Mesothelial cell of epicardium (in vitro differentiated cells): ENCODE results near the gene CD44. TPM values are rescaled to one million over a fixed set of nuclear protein-coding genes. Genes with fewer than 3 reads are reported as not detected.

Experiments
- DNase-seq, 2 experiments: peaks; one replicate each; pipeline ENCODE4 v3.0.0; 2021; ENCODE audit warnings: low spot score in 2 of 2; ENCODE audit not compliant: unreplicated experiment in 2 of 2
- H3K27ac Mint-ChIP-seq: 2 replicates; pipeline ENCODE4 v1.8.0; 2021; ENCODE audit warnings: mixed read lengths
- H3K27me3 Mint-ChIP-seq: 2 replicates; pipeline ENCODE4 v1.8.0; 2021; ENCODE audit warnings: low read depth, mixed read lengths
- H3K36me3 Mint-ChIP-seq: 2 replicates; pipeline ENCODE4 v1.8.0; 2021; ENCODE audit warnings: mixed read lengths
- H3K4me1 Mint-ChIP-seq: 2 replicates; pipeline ENCODE4 v1.8.0; 2021; ENCODE audit warnings: mixed read lengths
- H3K4me3 Mint-ChIP-seq: 2 replicates; pipeline ENCODE4 v1.8.0; 2021; ENCODE audit warnings: mild to moderate bottlenecking, moderate library complexity, mixed read lengths
- H3K9me3 Mint-ChIP-seq: 2 replicates; pipeline ENCODE4 v1.8.0; 2021; ENCODE audit warnings: mixed read lengths
- total RNA-seq: library from RNA; stranded (reverse); gene quantifications from 3 replicates; pipeline ENCODE4 v1.2.1, GENCODE V29; 2021
- TF ChIP-seq, protein P1 (sequence below): fragments of 200-600 bp; sonication (generic); IDR thresholded peaks from one replicate; pipeline ENCODE4 v1.5.0; 2021; ENCODE audit warnings: antibody characterized with exemption; ENCODE audit not compliant: unreplicated experiment

Gene CD44
- total RNA-seq, 1 donor from 2014 or later, result 1.9 TPM

DNA sequence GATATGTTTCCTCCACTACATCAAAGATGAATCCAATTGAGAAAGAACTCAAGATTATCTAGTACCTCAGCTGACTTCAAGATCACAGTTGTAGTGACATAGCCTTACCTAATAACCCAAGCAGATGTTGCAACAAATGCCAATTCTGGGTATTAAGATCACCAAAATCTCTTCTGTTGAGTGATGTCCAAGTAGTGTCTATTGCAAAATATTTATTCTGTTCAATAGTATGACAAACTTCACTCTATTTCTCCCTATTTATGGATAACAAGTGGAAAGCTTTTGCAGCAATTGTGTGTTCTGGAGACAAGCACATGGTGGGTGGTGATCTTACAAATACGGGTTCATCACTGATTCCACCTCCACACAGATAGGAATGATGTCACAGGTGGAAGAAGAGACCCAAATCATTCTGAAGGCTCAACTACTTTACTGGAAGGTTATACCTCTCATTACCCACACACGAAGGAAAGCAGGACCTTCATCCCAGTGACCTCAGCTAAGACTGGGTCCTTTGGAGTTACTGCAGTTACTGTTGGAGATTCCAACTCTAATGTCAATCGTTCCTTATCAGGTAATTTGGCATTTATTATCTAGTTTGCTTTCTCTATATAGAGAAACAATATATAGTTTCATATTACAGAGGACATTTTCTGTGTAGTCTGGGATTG is 72.0 kb downstream of the CD44 start:
- Mint-ChIP-seq H3K9me3 (peaks cover 15% of the 10 kb centered on the region), H3K27me3 (peaks cover 8% of the 10 kb centered on the region), H3K36me3 (no peaks in the 10 kb centered on the region), H3K4me3 (no peak overlapping the region), H3K27ac (no peak overlapping the region), H3K4me1 (no peaks in the 10 kb centered on the region)
- DNase-seq, result no peak
- TF ChIP-seq, protein P1, sequence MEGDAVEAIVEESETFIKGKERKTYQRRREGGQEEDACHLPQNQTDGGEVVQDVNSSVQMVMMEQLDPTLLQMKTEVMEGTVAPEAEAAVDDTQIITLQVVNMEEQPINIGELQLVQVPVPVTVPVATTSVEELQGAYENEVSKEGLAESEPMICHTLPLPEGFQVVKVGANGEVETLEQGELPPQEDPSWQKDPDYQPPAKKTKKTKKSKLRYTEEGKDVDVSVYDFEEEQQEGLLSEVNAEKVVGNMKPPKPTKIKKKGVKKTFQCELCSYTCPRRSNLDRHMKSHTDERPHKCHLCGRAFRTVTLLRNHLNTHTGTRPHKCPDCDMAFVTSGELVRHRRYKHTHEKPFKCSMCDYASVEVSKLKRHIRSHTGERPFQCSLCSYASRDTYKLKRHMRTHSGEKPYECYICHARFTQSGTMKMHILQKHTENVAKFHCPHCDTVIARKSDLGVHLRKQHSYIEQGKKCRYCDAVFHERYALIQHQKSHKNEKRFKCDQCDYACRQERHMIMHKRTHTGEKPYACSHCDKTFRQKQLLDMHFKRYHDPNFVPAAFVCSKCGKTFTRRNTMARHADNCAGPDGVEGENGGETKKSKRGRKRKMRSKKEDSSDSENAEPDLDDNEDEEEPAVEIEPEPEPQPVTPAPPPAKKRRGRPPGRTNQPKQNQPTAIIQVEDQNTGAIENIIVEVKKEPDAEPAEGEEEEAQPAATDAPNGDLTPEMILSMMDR, result no peak

DNA sequence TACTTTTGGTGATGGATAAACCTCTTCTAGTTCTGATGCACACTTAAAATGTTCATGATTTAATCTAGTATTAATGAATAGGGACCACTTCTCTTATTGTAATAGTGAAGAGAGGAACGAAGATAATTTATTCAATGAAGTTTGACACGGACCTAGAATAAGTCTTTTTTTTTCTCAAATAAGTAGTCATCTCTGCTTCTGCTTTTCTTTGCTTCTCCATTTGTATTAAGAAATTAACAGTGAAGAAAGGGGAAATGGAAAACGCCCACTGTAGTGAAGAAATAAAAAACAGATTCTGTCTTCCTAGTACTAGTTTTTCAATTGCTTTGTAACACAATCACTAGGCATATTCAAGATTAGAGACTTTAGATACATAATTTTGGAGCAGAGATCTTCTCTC is 73.0 kb downstream of the CD44 start:
- TF ChIP-seq, protein P1, result no peak
- no peaks in the 10 kb centered on the region for H3K36me3 Mint-ChIP-seq
- no peak overlapping the region for H3K4me3 Mint-ChIP-seq
- no peaks in the 10 kb centered on the region for H3K4me1 Mint-ChIP-seq
- no peak for DNase-seq
- H3K9me3 Mint-ChIP-seq, result peaks cover 15% of the 10 kb centered on the region
- H3K27ac Mint-ChIP-seq, result no peak overlapping the region
- peaks cover 6% of the 10 kb centered on the region for H3K27me3 Mint-ChIP-seq

DNA sequence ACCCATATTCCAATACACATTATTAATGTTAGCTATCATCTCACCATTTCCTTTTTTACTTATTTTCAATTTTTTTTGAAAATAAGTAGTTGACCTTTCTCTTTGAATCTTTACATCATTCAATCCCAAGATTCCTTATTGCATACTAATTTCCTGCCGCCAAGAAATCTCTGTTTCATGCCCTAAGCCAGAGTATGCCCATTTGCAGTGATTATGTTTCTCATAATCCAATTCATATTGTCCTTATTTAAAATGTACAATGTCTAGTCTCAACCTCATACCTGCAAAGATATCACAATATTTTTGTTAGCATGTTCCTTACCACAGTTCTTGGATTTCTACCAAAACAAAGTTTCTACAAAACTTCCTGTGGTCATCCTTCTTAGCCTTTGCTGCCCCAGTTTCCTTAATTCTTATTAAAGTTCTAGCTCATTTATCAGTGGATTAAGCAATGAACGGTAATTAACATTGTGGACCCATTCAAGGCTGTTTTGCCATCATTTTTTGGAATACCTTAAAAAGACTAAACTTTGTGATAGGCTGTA is 75.3 kb downstream of the CD44 start:
- TF ChIP-seq, protein P1, result no peak
- no peak overlapping the region for H3K4me3 Mint-ChIP-seq
- peaks cover 15% of the 10 kb centered on the region for H3K9me3 Mint-ChIP-seq
- no peaks in the 10 kb centered on the region for H3K36me3 Mint-ChIP-seq
- DNase-seq, result no peak
- peaks cover 6% of the 10 kb centered on the region for H3K27me3 Mint-ChIP-seq
- no peaks in the 10 kb centered on the region for H3K4me1 Mint-ChIP-seq
- no peak overlapping the region for H3K27ac Mint-ChIP-seq

DNA sequence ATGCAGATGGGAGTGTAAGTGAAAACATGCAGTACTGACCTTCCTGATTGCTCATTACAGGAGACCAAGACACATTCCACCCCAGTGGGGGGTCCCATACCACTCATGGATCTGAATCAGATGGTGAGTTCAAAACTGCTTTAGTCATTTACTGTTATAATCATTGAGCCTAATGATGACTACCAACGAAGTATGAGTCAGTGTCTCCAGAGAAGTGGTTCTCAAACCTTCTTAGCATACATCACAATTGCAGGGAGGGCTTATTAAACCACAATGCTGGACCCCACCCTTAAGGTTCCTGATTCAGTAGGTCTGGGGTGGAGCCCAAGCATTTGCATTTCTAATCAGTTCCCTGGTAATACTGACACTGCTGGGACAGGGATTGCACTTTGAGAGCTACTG is 75.8 kb downstream of the CD44 start:
- no peak for DNase-seq
- TF ChIP-seq, protein P1, result no peak
- peaks cover 8% of the 10 kb centered on the region for H3K27me3 Mint-ChIP-seq
- no peaks in the 10 kb centered on the region for H3K4me1 Mint-ChIP-seq
- H3K36me3 Mint-ChIP-seq, result no peaks in the 10 kb centered on the region
- peaks cover 10% of the 10 kb centered on the region for H3K9me3 Mint-ChIP-seq
- H3K27ac Mint-ChIP-seq, result no peak overlapping the region
- no peak overlapping the region for H3K4me3 Mint-ChIP-seq

DNA sequence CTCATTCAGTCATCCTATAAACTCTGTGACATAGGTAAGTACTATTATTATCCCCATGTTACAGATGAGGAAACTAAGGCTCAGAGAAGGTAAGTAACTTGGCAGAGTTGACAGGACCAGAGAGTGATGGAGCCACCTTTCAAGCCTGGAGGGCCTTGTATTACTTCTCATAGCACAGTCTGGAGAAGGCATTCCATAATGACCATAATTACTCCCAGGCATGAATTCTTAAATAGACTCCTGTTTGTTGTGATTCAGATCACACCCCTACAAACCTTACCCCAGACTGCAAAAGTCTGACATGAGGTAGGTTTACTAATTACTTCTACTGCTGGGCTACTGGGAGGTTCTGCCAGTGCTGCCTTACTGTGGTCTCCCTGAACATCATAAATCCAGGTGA is 77.0 kb downstream of the CD44 start:
- DNase-seq, result no peak
- Mint-ChIP-seq H3K9me3 (peaks cover 1% of the 10 kb centered on the region), H3K27me3 (peaks cover 11% of the 10 kb centered on the region), H3K36me3 (no peaks in the 10 kb centered on the region), H3K4me3 (no peak overlapping the region), H3K27ac (no peak overlapping the region), H3K4me1 (no peaks in the 10 kb centered on the region)
- TF ChIP-seq, protein P1, result no peak
